DND-41 (cell line): ENCODE measurements around the gene S100A8.

Experiments used
- CTCF ChIP-seq: IDR thresholded peaks from 2 replicates; pipeline ENCODE4 v1.5.1; 2012; ENCODE audit warnings: borderline replicate concordance, low read length, moderate library complexity, mild to moderate bottlenecking; ENCODE audit not compliant: poor library complexity, severe bottlenecking; ENCODE audit errors: extremely low read depth
- EZH2 ChIP-seq: IDR thresholded peaks from 3 replicates; pipeline ENCODE4 v1.6.1; 2012; ENCODE audit warnings: borderline replicate concordance, low read depth, mild to moderate bottlenecking, moderate library complexity, low read length, inconsistent platforms; ENCODE audit not compliant: severe bottlenecking

GRCh38 chr1:153358691-153358975 lies 32.2 kb downstream of the S100A8 start:
- TF ChIP-seq CTCF = no peak
- TF ChIP-seq EZH2 = no peak
